HUDEP-2 (cell line): ENCODE measurements around the gene KIAA1671.

ENCODE experiments used
- DNase-seq, 76 experiments: peaks; one replicate each; lab custom pipeline; 2025; ENCODE audit not compliant: unreplicated experiment in 76 of 76; lab: John Stamatoyannopoulos, UW

The KIAA1671 gene

GRCh38 chr22:25109878-25110595, 157.5 kb downstream of the KIAA1671 start:
- DNase-seq = no peak

- DNase-seq = no peak
Observed at GRCh38 chr22:25110596-25110845, 158.0 kb downstream of the KIAA1671 start.

GRCh38 chr22:25110846-25111578, 158.5 kb downstream of the KIAA1671 start:
- DNase-seq = peak in 73 of 76 experiments; percentile 18 to 83 (median 59)

- DNase-seq = peak in 31 of 76 experiments; percentile 4 to 51 (median 24)
Observed at GRCh38 chr22:25111579-25112517, 159.3 kb downstream of the KIAA1671 start.

GRCh38 chr22:25112538-25113253, 160.2 kb downstream of the KIAA1671 start:
- DNase-seq = no peak

- DNase-seq = peak in 1 of 76 experiments; percentile 5
Observed at GRCh38 chr22:25113316-25113721, 160.8 kb downstream of the KIAA1671 start.

GRCh38 chr22:25114369-25115362, 162.2 kb downstream of the KIAA1671 start:
- no peak for DNase-seq

GRCh38 chr22:25119609-25120008, 167.1 kb downstream of the KIAA1671 start:
- no peak for DNase-seq

GRCh38 chr22:25120093-25120561, 167.6 kb downstream of the KIAA1671 start:
- no peak for DNase-seq

- no peak for DNase-seq
Observed at GRCh38 chr22:25120761-25121212, 168.3 kb downstream of the KIAA1671 start.

GRCh38 chr22:25122136-25122764, 169.7 kb downstream of the KIAA1671 start:
- DNase-seq = no peak

- no peak for DNase-seq
Observed at GRCh38 chr22:25123677-25124076, 171.2 kb downstream of the KIAA1671 start.

GRCh38 chr22:25125693-25126357, 173.3 kb downstream of the KIAA1671 start:
- no peak for DNase-seq

GRCh38 chr22:25126510-25126909, 174.0 kb downstream of the KIAA1671 start:
- DNase-seq = no peak

GRCh38 chr22:25127318-25127717, 174.8 kb downstream of the KIAA1671 start:
- no peak for DNase-seq

- no peak for DNase-seq
Observed at GRCh38 chr22:25130462-25130861, 177.9 kb downstream of the KIAA1671 start.

GRCh38 chr22:25131198-25131887, 178.8 kb downstream of the KIAA1671 start:
- DNase-seq = no peak

- DNase-seq = no peak
Observed at GRCh38 chr22:25134028-25134427, 181.5 kb downstream of the KIAA1671 start.
